GM19351 (cell line): ENCODE measurements around the gene RNFT2.

ENCODE experiments used
- ATAC-seq: cut with Tn5 transposase; IDR thresholded peaks from one replicate; pipeline ENCODE4 v1.9.1; 2021; ENCODE audit warnings: mild to moderate bottlenecking, moderate library complexity; ENCODE audit not compliant: unreplicated experiment

Gene RNFT2

DNA sequence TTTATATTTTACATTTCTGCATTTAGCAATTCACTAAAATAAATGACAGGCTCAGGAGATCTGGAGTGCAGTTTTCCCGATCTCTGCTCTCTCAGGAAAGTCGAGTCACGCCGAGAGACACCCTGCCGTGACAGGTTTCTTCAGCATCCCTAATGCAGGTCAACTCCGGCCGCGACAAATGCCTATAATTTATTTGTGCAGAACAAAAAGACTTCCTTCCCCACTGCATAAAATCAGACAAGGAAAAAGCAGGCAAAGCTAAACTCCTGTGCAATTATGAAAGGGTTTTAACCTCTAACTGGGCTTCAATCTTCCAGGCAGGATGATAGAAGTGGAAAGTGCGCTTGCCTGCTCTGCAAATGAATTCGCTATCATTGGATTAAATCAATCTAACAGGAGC is 28.3 kb upstream of the RNFT2 start:
- ATAC-seq: no peak

GRCh38 chr12:116710370-116711150 is 27.6 kb upstream of the RNFT2 start:
- no peak for ATAC-seq

DNA sequence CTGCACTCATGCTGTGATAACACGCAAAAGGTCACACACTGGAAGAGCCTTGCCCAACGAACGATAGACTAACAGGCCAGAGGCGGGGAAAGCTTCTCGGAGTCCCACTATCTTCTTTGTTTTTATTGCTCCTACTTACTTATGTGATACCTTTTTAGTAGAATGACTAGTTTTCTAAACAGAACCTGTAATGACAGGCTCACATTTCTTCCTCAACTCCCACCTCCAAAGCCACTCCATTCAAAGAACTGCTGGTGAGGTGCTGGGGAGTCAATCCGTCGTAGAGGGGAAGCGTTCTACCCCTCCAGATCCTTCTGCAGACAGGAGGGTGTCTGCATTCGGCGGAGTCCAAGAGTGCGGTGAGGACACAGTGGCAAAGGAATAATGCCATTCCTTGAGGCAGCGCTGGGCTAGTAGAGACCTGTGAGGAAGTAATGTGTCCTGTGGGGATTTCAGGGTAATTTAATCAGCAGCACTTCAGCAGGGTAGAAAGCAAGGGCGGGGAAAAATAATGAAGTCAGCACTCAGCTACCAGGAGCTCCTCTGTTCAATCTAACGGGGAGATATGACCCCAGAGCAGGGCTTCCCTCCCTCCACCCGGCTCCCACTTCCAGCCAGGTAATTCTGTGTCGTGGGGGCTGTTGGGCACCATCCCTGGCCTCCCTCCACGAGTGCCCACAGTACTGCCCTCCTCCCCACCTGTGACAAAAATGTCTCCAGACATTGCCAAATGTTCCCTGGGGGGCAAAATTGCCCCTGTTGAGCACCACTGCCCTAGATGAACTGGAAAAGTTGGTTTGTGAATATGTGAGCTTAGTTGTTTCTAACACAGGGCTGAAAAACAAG is 25.4 kb upstream of the RNFT2 start:
- ATAC-seq: no peak

GRCh38 chr12:116713527-116713926 is 24.6 kb upstream of the RNFT2 start:
- ATAC-seq: no peak

DNA sequence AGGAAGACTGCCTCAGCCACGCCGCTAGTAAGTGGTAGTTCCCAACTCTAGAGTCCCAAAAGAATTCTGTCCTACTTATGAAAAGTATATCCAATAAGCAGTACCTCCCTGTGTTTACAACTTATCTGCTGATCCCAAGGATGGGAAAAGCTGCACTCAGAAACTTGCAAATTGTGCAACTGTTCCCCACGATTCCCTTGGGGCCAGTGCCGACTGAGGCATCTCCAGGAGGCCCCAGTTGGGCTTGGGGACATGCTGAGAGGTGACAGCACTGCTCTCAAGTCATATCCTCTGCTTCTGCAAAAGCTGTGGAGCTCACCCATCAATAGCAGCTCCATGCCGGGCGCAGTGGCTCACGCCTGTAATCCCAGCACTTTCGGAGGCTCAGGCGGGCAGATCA is 23.9 kb upstream of the RNFT2 start:
- no peak for ATAC-seq

DNA sequence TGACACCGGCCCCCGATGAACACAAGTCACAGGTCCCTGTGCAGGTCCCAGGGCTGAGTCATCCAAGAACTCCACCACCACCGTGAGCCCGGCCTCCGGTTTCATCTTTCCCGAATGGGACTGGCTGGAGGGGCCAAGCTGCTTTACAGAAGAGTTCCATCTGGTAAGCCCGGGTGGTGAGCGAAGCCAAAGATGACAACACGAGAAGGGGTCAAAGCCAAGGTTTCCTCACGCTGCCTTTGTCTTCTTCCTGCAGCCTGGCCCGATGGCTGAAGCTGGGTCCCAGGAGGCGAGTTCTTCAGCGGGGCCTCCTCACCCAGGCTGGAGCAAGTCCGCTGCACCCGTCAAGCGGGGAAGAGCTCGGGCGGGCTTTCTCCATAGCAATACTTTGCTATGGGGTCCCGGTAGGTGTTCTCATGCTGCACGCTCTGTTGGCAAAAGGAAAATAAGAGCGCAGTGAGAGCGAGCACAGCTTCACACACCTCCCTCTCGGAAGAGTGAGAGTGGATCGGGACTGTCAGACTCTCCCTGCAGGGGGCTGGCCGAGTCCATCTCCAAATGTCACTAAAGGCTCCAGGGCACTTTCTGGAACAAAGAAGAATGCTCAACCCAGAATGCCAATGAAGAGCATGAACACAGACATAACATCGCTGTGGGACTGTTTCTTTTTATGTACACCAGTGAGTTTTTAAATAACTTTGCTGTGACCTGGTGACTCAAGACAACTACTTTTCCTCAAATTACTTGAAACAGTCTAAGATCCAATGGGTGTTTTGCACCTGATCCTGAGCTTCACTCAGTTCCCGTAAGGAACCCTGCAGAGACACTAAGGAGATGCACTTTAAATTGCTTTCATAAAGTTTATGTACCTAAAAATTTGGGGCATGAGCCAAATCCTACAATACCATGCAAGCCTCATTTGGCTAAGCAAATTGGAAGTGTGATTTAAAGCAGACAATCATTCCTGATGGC is 20.4 kb upstream of the RNFT2 start:
- ATAC-seq: no peak

- no peak for ATAC-seq
Measured at GRCh38 chr12:116718655-116719454, 19.3 kb upstream of the RNFT2 start.

DNA sequence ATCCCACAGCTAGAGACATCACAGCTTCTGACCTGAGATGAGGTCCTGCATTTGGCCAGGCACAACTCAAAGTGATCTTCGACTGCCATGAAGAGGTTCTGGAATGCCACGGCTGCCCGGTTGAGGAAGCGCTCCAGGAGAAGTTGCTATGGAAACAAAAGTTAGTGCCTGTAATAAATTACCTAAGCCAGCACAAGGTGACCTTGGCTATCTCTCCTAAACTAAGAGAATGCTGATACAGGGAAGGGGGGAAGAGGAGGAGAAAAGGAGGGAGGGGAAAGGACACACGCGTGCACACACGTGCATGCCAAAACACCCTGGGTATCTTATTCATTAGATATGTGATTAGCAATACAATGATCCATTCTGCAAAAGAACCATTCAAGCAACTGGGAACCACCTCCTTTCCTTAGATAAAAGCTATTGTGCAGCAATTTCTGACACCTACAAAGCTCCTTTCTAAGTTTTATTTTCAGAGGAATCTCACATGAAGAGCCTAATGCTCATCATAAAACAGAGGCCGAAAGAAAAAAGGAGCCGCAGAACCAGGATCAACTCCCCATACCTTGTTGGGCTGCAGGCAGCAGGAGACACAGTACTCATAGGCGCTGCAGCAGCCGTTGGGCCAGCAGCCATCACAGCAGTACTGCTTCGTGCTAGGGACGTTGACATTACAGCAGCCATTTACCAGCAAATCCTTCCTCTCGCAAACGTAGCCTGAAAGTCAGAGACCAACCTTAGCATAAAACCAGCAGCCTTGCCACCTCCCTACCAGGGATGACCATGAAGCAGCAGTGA is 18.2 kb upstream of the RNFT2 start:
- no peak for ATAC-seq

DNA sequence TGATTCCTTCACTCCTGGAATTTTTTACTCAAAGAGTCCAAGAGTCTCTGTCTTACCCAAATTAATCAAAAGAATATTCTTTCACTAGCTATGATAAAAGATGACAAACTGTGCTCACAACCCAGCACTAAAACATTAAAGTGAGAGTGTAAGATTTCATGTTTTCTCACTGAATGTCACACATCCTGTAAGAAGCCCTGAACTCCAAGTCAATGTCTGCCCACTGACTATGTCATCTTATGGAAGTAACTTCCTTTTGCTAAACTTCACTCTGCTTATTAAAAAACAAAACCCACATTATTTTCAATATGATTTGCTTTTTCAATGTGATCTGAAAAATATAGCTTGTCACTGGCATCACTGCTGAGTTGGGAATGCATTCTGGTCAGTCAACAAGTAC is 15.9 kb upstream of the RNFT2 start:
- no peak for ATAC-seq

DNA sequence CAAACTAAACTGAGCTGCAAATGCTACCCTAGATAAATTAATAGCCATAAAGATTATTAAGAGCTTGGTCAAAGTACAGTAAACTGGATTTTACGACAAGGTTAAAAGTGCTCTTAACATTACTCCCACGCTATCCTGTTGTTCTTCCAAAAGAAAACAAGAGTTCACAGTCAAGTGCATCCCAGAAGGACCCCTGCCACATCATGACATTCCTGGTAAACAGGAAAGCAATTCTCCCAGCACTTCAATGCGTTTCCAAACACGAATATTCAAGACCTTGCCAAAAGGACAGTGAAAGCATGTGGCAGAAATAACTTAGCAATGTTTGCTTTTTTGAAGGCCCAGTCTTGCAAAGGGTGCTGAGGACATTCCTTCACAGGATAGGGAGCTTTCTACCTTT is 11.4 kb upstream of the RNFT2 start:
- ATAC-seq: no peak

- no peak for ATAC-seq
Measured at GRCh38 chr12:116727261-116727660, 10.9 kb upstream of the RNFT2 start.

GRCh38 chr12:116727891-116728290 is 10.2 kb upstream of the RNFT2 start:
- ATAC-seq: no peak

- no peak for ATAC-seq
Measured at GRCh38 chr12:116731801-116732200, 6.3 kb upstream of the RNFT2 start.

DNA sequence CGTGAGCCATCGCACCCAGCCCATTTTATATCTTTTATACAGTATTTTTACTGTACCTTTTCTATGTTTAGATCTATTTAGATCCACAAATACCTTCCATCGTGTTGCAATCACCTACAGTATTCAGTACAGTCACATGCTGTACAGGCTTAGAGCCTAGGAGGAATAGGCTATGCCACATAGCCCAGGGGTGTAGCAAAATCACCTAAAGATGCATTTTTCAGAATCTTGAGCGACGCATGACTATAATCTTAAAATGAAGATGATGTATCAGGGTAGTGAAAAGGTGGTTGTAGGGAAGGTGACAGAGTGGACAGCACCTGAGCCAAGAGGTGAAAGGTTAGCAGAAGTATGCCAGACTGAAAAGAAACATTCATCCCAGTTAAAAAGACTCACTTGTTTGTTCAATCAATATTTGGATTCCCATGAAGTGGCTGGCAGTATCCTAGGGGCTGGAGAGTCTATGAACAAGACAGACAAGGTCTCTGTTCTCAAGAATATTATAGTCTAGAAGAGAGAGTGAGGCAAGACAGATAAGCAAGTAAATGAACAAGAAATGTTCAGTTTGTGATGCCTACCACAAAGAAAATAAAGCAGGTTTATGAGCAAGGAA is 3.9 kb upstream of the RNFT2 start:
- ATAC-seq: no peak

DNA sequence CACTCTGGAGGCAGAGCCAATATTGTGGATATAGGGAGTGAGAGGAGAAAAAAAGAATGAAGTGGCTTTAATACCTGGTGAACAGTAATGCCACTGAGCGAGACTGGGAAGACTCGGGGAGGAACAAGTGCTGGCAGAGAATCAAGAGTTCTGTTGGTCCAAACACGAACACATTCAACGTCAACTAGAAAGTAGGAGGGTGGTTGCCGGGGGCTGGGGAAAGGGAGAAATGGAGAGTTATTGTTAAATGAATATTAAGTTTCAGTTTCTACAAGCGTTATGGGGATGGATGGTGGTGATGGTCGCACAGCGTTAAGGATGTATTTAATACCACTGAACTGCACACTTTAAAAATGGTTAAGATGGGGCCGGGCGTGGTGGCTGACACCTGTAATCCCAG is 3.0 kb upstream of the RNFT2 start:
- no peak for ATAC-seq

DNA sequence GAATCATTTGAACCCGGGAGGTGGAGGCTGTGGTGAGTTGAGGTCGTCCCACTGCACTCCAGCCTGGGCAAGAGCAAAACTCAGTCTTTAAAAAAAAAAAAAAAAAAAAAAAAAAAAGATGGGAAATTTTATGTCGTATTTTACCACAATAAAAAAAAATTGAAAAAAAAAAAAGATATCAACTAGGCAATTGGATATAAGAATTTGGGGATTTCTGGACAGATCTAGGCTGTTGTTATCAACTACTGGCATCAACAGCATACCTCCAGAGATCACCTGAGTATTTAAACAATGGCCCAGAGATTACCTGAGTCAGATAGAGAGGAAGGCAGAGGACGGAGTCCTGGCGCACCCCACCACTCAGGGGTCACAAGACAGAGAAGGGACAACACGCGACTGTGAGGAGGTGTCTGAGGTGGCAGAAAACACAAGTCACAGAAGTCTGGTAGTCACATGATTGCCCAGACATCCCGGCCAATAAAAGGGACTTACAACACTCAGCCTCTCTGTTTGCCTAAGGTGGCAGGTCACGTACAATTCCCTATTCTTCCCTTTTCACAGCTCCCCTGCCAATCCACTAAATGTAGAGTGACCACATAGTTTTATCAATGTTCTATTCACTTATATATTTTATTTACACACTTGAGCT is 2.0 kb upstream of the RNFT2 start:
- ATAC-seq: no peak

- no peak for ATAC-seq
Measured at GRCh38 chr12:116736962-116737773, 947 bp upstream of the RNFT2 start.
